Ishikawa (cell line): ENCODE results near the gene FETUB.

Experiments
- CEBPB ChIP-seq: IDR thresholded peaks from 2 replicates; pipeline ENCODE4 v1.6.1; 2012
- CREB1 ChIP-seq: IDR thresholded peaks from 2 replicates; pipeline ENCODE4 v1.6.1; 2012; ENCODE audit warnings: low read depth
- EGR1 ChIP-seq: IDR thresholded peaks from 2 replicates; pipeline ENCODE4 v1.6.1; 2012
- EP300 ChIP-seq: IDR thresholded peaks from 2 replicates; pipeline ENCODE4 v1.6.1; 2012; ENCODE audit warnings: borderline replicate concordance
- FOXM1 ChIP-seq: IDR thresholded peaks from 2 replicates; pipeline ENCODE4 v1.6.1; 2012; ENCODE audit warnings: low read depth, borderline replicate concordance
- NFIC ChIP-seq: IDR thresholded peaks from 2 replicates; pipeline ENCODE4 v1.6.1; 2012
- RAD21 ChIP-seq: IDR thresholded peaks from 2 replicates; pipeline ENCODE4 v1.6.1; 2012; ENCODE audit warnings: low read depth
- TAF1 ChIP-seq: IDR thresholded peaks from 2 replicates; pipeline ENCODE4 v1.6.1; 2012; ENCODE audit warnings: low read depth, mild to moderate bottlenecking
- TCF12 ChIP-seq: IDR thresholded peaks from 2 replicates; pipeline ENCODE4 v1.6.1; 2012; ENCODE audit warnings: low read depth
- TEAD4 ChIP-seq: IDR thresholded peaks from 2 replicates; pipeline ENCODE4 v1.6.1; 2012
- YY1 ChIP-seq: IDR thresholded peaks from 2 replicates; pipeline ENCODE4 v1.6.1; 2012; ENCODE audit warnings: low read depth
- ZBTB7A ChIP-seq: IDR thresholded peaks from 2 replicates; pipeline ENCODE4 v1.6.1; 2012; ENCODE audit warnings: low read depth
- TF ChIP-seq, protein P1 (sequence below): IDR thresholded peaks from 2 replicates; pipeline ENCODE4 v1.6.1; 2012; ENCODE audit warnings: low read depth, mild to moderate bottlenecking
- TF ChIP-seq, protein P2 (sequence below): IDR thresholded peaks from 2 replicates; pipeline ENCODE4 v1.6.1; 2012
- TF ChIP-seq, protein P3 (sequence below): IDR thresholded peaks from 2 replicates; pipeline ENCODE4 v1.6.1; 2012

Gene FETUB, protein sequence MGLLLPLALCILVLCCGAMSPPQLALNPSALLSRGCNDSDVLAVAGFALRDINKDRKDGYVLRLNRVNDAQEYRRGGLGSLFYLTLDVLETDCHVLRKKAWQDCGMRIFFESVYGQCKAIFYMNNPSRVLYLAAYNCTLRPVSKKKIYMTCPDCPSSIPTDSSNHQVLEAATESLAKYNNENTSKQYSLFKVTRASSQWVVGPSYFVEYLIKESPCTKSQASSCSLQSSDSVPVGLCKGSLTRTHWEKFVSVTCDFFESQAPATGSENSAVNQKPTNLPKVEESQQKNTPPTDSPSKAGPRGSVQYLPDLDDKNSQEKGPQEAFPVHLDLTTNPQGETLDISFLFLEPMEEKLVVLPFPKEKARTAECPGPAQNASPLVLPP

DNA sequence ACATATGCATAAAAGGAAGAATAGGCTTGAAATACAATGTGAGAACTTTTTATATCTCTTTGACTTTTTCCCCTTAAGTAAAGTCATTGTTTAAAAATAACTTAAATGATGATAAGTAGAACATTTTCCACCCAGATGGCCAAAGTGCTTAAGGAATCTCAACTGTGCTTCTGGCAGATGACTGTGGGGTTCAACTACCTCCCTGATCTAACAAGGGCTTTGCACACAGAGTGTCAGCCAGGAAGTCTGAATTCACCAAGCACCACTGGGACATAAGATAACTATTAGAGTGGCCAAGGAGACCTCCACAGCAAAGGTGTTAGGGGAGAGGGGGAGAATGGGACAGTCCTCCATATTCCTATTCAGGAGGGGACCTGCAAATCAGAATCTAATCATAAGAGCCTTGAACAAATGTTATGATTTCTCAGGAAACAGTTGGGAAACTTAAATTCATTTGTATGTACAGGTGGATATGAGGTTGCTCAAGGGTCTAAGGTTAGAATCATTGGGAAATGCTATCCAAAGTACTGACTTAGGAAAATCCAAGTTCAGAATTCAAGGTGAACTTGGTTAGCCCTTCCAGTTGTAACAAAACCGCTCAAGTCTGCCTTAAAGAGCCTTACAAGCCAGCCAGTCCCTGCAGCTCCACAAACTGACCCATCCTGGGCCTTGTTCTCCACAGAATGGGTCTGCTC lies at the start of gene FETUB:
Gene FETUB, plus strand, starts transcription at position 622 of the 695 bp plus-strand sequence. Its CDS starts 62 bp downstream, at position 684.
- TF ChIP-seq EP300, result no peak
- TF ChIP-seq, protein P1, sequence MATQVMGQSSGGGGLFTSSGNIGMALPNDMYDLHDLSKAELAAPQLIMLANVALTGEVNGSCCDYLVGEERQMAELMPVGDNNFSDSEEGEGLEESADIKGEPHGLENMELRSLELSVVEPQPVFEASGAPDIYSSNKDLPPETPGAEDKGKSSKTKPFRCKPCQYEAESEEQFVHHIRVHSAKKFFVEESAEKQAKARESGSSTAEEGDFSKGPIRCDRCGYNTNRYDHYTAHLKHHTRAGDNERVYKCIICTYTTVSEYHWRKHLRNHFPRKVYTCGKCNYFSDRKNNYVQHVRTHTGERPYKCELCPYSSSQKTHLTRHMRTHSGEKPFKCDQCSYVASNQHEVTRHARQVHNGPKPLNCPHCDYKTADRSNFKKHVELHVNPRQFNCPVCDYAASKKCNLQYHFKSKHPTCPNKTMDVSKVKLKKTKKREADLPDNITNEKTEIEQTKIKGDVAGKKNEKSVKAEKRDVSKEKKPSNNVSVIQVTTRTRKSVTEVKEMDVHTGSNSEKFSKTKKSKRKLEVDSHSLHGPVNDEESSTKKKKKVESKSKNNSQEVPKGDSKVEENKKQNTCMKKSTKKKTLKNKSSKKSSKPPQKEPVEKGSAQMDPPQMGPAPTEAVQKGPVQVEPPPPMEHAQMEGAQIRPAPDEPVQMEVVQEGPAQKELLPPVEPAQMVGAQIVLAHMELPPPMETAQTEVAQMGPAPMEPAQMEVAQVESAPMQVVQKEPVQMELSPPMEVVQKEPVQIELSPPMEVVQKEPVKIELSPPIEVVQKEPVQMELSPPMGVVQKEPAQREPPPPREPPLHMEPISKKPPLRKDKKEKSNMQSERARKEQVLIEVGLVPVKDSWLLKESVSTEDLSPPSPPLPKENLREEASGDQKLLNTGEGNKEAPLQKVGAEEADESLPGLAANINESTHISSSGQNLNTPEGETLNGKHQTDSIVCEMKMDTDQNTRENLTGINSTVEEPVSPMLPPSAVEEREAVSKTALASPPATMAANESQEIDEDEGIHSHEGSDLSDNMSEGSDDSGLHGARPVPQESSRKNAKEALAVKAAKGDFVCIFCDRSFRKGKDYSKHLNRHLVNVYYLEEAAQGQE, result 0 out of 2 replicates have a peak, but pooled peaks have one; percentile 21

DNA sequence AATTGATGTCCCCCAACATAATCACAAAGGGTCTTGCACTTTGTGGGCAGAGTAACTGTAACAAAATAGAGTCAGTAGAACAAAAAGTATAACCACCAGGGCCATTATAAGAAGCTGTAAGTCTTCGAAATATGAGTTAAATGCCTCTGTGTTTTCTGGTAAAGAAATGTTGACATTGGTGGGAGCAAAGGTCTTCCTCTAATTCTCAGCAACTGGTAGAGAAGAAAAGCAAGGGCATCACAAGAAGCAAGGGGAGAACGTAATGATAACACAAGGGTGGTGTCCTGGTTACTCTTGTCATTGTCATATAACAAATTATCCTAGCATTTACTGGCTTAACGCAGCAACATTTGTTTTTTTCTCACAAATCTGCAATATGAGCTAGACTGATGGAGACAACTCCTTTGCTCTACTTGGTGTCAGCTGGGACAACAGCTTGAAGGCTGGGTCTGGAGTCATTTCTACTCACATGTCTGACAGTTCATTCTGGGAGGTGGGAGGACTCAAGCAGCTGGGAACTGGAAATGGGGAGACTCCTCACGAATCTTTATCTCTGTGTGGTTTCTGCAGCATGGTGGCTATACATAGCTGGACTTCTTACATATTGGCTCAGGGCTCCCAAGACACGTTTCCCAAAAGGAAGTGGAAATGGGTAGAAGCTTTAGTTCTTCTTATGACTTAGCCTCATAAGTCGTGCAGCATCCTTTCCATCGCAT lies 49.5 kb upstream of the FETUB start:
- TF ChIP-seq CREB1, result no peak
- TF ChIP-seq, protein P2, sequence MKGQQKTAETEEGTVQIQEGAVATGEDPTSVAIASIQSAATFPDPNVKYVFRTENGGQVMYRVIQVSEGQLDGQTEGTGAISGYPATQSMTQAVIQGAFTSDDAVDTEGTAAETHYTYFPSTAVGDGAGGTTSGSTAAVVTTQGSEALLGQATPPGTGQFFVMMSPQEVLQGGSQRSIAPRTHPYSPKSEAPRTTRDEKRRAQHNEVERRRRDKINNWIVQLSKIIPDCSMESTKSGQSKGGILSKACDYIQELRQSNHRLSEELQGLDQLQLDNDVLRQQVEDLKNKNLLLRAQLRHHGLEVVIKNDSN, result no peak
- TF ChIP-seq, protein P1, result no peak
- no peak for TF ChIP-seq CEBPB
- no peak for TF ChIP-seq EGR1

DNA sequence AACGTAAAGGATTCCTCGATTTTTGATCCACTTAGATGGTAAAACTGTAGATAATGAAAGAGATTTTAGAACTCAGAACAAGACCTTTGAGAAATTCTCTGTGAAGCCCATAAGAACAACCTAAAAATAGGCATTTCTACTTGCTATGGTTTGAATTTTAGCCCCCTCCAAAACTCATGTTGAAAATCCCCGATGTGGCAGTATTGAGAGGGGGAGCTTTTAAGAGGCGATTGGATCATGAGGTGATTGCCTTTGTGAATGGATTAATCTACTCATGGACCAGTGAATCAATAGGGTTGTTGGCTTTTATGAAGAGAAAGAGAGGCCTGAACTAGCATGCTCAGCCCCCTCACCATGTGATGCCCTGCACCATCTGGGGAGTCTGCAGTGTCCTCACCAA lies 47.5 kb upstream of the FETUB start:
- TF ChIP-seq CREB1, result no peak
- TF ChIP-seq, protein P2, result no peak
- no peak for TF ChIP-seq FOXM1
- no peak for TF ChIP-seq ZBTB7A
- TF ChIP-seq TAF1, result no peak
- TF ChIP-seq, protein P3, sequence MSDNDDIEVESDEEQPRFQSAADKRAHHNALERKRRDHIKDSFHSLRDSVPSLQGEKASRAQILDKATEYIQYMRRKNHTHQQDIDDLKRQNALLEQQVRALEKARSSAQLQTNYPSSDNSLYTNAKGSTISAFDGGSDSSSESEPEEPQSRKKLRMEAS, result no peak
- no peak for TF ChIP-seq TCF12
- TF ChIP-seq NFIC, result no peak
- no peak for TF ChIP-seq RAD21
- TF ChIP-seq CEBPB, result no peak
- TF ChIP-seq EP300, result no peak
- TF ChIP-seq TEAD4, result no peak
- TF ChIP-seq, protein P1, result no peak
- TF ChIP-seq EGR1, result no peak
- TF ChIP-seq YY1, result no peak

DNA sequence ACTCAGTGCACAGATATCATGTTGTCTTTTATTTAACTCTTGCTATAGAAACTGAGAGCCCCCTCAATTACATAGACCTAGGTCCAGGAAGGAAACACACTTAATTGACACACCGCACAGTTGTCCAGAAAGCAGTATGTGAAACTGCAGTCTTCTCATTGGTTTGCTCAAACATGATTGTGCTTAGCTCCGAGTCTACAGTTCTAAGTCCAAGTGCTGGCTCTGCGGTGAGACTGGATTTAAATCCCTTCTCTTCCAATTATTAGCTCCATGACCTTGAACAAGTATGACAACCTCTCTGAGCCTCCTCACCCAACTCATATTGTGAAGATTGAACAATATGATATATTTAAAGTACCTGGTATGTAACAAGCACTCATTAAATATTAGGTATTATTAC lies 46.3 kb upstream of the FETUB start:
- TF ChIP-seq TAF1 (no peak), CREB1 (no peak), TCF12 (no peak), NFIC (no peak), TEAD4 (no peak), CEBPB (no peak), YY1 (no peak), RAD21 (no peak), EGR1 (no peak), EP300 (no peak), FOXM1 (no peak), ZBTB7A (no peak)
- TF ChIP-seq, protein P1, result no peak
- TF ChIP-seq, protein P2, result no peak
